ENCODE data around the gene PROCA1. TPM values are rescaled to one million over a fixed set of nuclear protein-coding genes. Genes with fewer than 3 reads are reported as not detected.

PROCA1 gene
- 1.2 to 2.3 TPM (median 1.5 TPM) in 5 replicates for total RNA-seq (2022; extraction: Qiagen RNA extraction; ENCODE audit: low read depth)

GRCh38 chr17:28711723-28712031 lies at the start of gene PROCA1:
TSS of gene PROCA1 (minus strand) at chr17:28711888. CDS start at chr17:28711660, 228 bp downstream.

GRCh38 chr17:28743243-28744103 lies 31.8 kb upstream of the PROCA1 start, which contains the start of gene TRAF4:
TSS of gene TRAF4 (plus strand) at chr17:28744011. CDS start at chr17:28744113, 102 bp downstream.

GRCh38 chr17:28728364-28729200 lies 16.9 kb upstream of the PROCA1 start, which contains the start of gene NEK8:
TSS of gene NEK8 (plus strand) at chr17:28728788. CDS start at chr17:28728814, 26 bp downstream.

GRCh38 chr17:28726226-28726626 lies 14.5 kb upstream of the PROCA1 start, which contains the start of gene TLCD1:
TSS of gene TLCD1 (minus strand) at chr17:28726233. CDS start at chr17:28726097, 136 bp downstream.

GRCh38 chr17:28717578-28718332 lies 6.1 kb upstream of the PROCA1 start, which contains the start of gene RAB34:
TSS of gene RAB34 (minus strand) at chr17:28717868. CDS start at chr17:28717266, 602 bp downstream.

GRCh38 chr17:28661635-28662526 lies 49.8 kb downstream of the PROCA1 start, which contains the start of the genes SDF2 and SUPT6H:
TSS of gene SDF2 (minus strand) at chr17:28661906. CDS start at chr17:28661876, 30 bp downstream.
TSS of gene SUPT6H (plus strand) at chr17:28662205. CDS start at chr17:28673402, 11,197 bp downstream.

Other genes with a start within 250 kb of the PROCA1 start
- gene SLC13A2, start 238.2 kb downstream of the PROCA1 start, total RNA-seq (2022; extraction: Qiagen RNA extraction; ENCODE audit: low read depth), result 0.10 to 0.18 TPM (median 0.14 TPM) in 4 of 5 replicates, not detected in the other
- gene FOXN1, start 205.5 kb downstream of the PROCA1 start, total RNA-seq (2022; extraction: Qiagen RNA extraction; ENCODE audit: low read depth), result not detected in 5 replicates
- 25.1 to 32.6 TPM (median 29.0 TPM) in 5 replicates for gene UNC119, start 159.3 kb downstream of the PROCA1 start, total RNA-seq (2022; extraction: Qiagen RNA extraction; ENCODE audit: low read depth)
- gene PIGS, start 140.4 kb downstream of the PROCA1 start, total RNA-seq (2022; extraction: Qiagen RNA extraction; ENCODE audit: low read depth), result 55.8 to 58.4 TPM (median 56.6 TPM) in 5 replicates
- 1.3 to 2.3 TPM (median 1.8 TPM) in 5 replicates for gene ALDOC, start 135.0 kb downstream of the PROCA1 start, total RNA-seq (2022; extraction: Qiagen RNA extraction; ENCODE audit: low read depth)
- gene SPAG5, start 112.9 kb downstream of the PROCA1 start, total RNA-seq (2022; extraction: Qiagen RNA extraction; ENCODE audit: low read depth), result 72.4 to 90.1 TPM (median 77.8 TPM) in 5 replicates
- 2.2 to 4.9 TPM (median 4.2 TPM) in 5 replicates for gene RSKR, start 97.7 kb downstream of the PROCA1 start, total RNA-seq (2022; extraction: Qiagen RNA extraction; ENCODE audit: low read depth)
- gene BLTP2, start 66.7 kb downstream of the PROCA1 start, total RNA-seq (2022; extraction: Qiagen RNA extraction; ENCODE audit: low read depth), result 56.4 to 74.1 TPM (median 58.8 TPM) in 5 replicates
- 79.5 to 87.0 TPM (median 84.5 TPM) in 5 replicates for gene SDF2, start 50.0 kb downstream of the PROCA1 start, total RNA-seq (2022; extraction: Qiagen RNA extraction; ENCODE audit: low read depth)
- gene SUPT6H, start 49.7 kb downstream of the PROCA1 start, total RNA-seq (2022; extraction: Qiagen RNA extraction; ENCODE audit: low read depth), result 69.2 to 74.1 TPM (median 72.2 TPM) in 5 replicates
- 220 to 279 TPM (median 265 TPM) in 5 replicates for gene RAB34, start 6.0 kb upstream of the PROCA1 start, total RNA-seq (2022; extraction: Qiagen RNA extraction; ENCODE audit: low read depth)
- 1,999 to 2,848 TPM (median 2,238 TPM) in 5 replicates for gene RPL23A, start 8.1 kb upstream of the PROCA1 start, total RNA-seq (2022; extraction: Qiagen RNA extraction; ENCODE audit: low read depth)
- gene TLCD1, start 14.3 kb upstream of the PROCA1 start, total RNA-seq (2022; extraction: Qiagen RNA extraction; ENCODE audit: low read depth), result 36.2 to 53.8 TPM (median 48.3 TPM) in 5 replicates
- 3.8 to 4.7 TPM (median 4.5 TPM) in 5 replicates for gene NEK8, start 16.9 kb upstream of the PROCA1 start, total RNA-seq (2022; extraction: Qiagen RNA extraction; ENCODE audit: low read depth)
- 51.5 to 88.4 TPM (median 76.8 TPM) in 5 replicates for gene TRAF4, start 32.1 kb upstream of the PROCA1 start, total RNA-seq (2022; extraction: Qiagen RNA extraction; ENCODE audit: low read depth)
- gene FAM222B, start 130.9 kb upstream of the PROCA1 start, total RNA-seq (2022; extraction: Qiagen RNA extraction; ENCODE audit: low read depth), result 19.0 to 23.3 TPM (median 21.9 TPM) in 5 replicates
- gene ERAL1, start 143.1 kb upstream of the PROCA1 start, total RNA-seq (2022; extraction: Qiagen RNA extraction; ENCODE audit: low read depth), result 70.2 to 92.5 TPM (median 85.9 TPM) in 5 replicates
- 67.2 to 83.8 TPM (median 77.4 TPM) in 5 replicates for gene FLOT2, start 185.8 kb upstream of the PROCA1 start, total RNA-seq (2022; extraction: Qiagen RNA extraction; ENCODE audit: low read depth)
- gene DHRS13, start 191.2 kb upstream of the PROCA1 start, total RNA-seq (2022; extraction: Qiagen RNA extraction; ENCODE audit: low read depth), result 4.2 to 5.6 TPM (median 5.4 TPM) in 5 replicates
- 29.2 to 40.1 TPM (median 35.2 TPM) in 5 replicates for gene PHF12, start 239.6 kb upstream of the PROCA1 start, total RNA-seq (2022; extraction: Qiagen RNA extraction; ENCODE audit: low read depth)